Osteoblast (primary cell): ENCODE data around the gene ADORA1. TPM values are rescaled to one million over a fixed set of nuclear protein-coding genes. Genes with fewer than 3 reads are reported as not detected.

Experiments
- DNase-seq: peaks from one replicate; pipeline ENCODE4 v3.0.0; 2011; ENCODE audit warnings: low spot score, mixed read lengths; ENCODE audit not compliant: insufficient read length; ENCODE audit errors: missing footprints
- H2AFZ ChIP-seq: 2 replicates; pipeline ENCODE4 v1.6.0; 2011; ENCODE audit warnings: mild to moderate bottlenecking, low read length
- H3K27ac ChIP-seq: 2 replicates; pipeline ENCODE4 v1.5.1; 2011; ENCODE audit warnings: mild to moderate bottlenecking, low read depth, low read length, moderate library complexity
- H3K27me3 ChIP-seq: 2 replicates; pipeline ENCODE4 v1.6.0; 2012; ENCODE audit warnings: mild to moderate bottlenecking, control low read depth, inconsistent platforms, low read length, moderate library complexity; ENCODE audit not compliant: insufficient read depth
- H3K36me3 ChIP-seq: 2 replicates; pipeline ENCODE4 v1.5.1; 2011; ENCODE audit warnings: mild to moderate bottlenecking, low read length, control low read depth, moderate library complexity; ENCODE audit not compliant: insufficient read depth
- H3K4me1 ChIP-seq: 2 replicates; pipeline ENCODE4 v1.5.1; 2011; ENCODE audit warnings: mild to moderate bottlenecking, low read length, control low read depth, moderate library complexity; ENCODE audit not compliant: insufficient read depth
- H3K4me2 ChIP-seq: 2 replicates; pipeline ENCODE4 v1.6.0; 2011; ENCODE audit warnings: mild to moderate bottlenecking, low read length; ENCODE audit not compliant: insufficient read depth
- H3K4me3 ChIP-seq: fragments of 200-600 bp; sonication (generic); 3 replicates; pipeline ENCODE4 v1.5.1; 2012; ENCODE audit warnings: mild to moderate bottlenecking, low read length, inconsistent platforms; ENCODE audit not compliant: insufficient read depth
- H3K79me2 ChIP-seq: 2 replicates; pipeline ENCODE4 v1.6.0; 2012; ENCODE audit warnings: mild to moderate bottlenecking, low read length, control low read depth, inconsistent platforms; ENCODE audit not compliant: insufficient read depth
- H3K9me3 ChIP-seq: 2 replicates; pipeline ENCODE4 v1.5.1; 2011; ENCODE audit warnings: low read depth, low read length, control low read depth
- H4K20me1 ChIP-seq: 2 replicates; pipeline ENCODE4 v1.6.0; 2012; ENCODE audit warnings: mild to moderate bottlenecking, low read length, control low read depth; ENCODE audit not compliant: insufficient read depth
- CTCF ChIP-seq: IDR thresholded peaks from 2 replicates; pipeline ENCODE4 v1.5.1; 2011; ENCODE audit warnings: mild to moderate bottlenecking, low read depth, low read length, moderate library complexity; ENCODE audit errors: extremely low read depth
- total RNA-seq: library from RNA; depleted of rRNA; stranded (reverse); fragments of >200 nt; gene quantifications from 2 replicates; pipeline ENCODE4 v1.2.3, GENCODE V29; 2012

Gene ADORA1
- total RNA-seq, 1 donor, result 4.0 TPM

GRCh38 chr1:203181586-203182386 lies 54.3 kb downstream of the ADORA1 start:
- Histone ChIP-seq H4K20me1 (no peaks in the 10 kb centered on the region), H3K36me3 (no peaks in the 10 kb centered on the region), H2AFZ (no peak overlapping the region), H3K4me1 (peaks cover 22% of the 10 kb centered on the region), H3K27ac (no peak overlapping the region), H3K4me2 (no peak overlapping the region), H3K9me3 (no peaks in the 10 kb centered on the region), H3K4me3 (no peak overlapping the region), H3K79me2 (no peaks in the 10 kb centered on the region), H3K27me3 (no peaks in the 10 kb centered on the region)
- DNase-seq, result peak; percentile 48
- no peak for TF ChIP-seq CTCF

- TF ChIP-seq CTCF, result no peak
- no peak overlapping the region for H3K4me3 ChIP-seq
- H2AFZ ChIP-seq, result no peak overlapping the region
- peaks cover 21% of the 10 kb centered on the region for H3K4me1 ChIP-seq
- H4K20me1 ChIP-seq, result no peaks in the 10 kb centered on the region
- no peaks in the 10 kb centered on the region for H3K36me3 ChIP-seq
- no peaks in the 10 kb centered on the region for H3K9me3 ChIP-seq
- no peak overlapping the region for H3K27ac ChIP-seq
- no peaks in the 10 kb centered on the region for H3K27me3 ChIP-seq
- no peak overlapping the region for H3K4me2 ChIP-seq
- H3K79me2 ChIP-seq, result no peaks in the 10 kb centered on the region
- no peak for DNase-seq
These were observed 54.9 kb downstream of the ADORA1 start for GRCh38 chr1:203182387-203182953.

- Histone ChIP-seq H2AFZ (no peak overlapping the region), H3K27me3 (no peaks in the 10 kb centered on the region), H4K20me1 (no peaks in the 10 kb centered on the region), H3K4me2 (no peak overlapping the region), H3K9me3 (no peaks in the 10 kb centered on the region), H3K4me3 (no peak overlapping the region), H3K4me1 (peaks cover 10% of the 10 kb centered on the region), H3K27ac (no peak overlapping the region), H3K79me2 (no peaks in the 10 kb centered on the region), H3K36me3 (no peaks in the 10 kb centered on the region)
- TF ChIP-seq CTCF, result no peak
- DNase-seq, result peak; percentile 47
These were observed 56.3 kb downstream of the ADORA1 start for GRCh38 chr1:203183828-203184227.

- H3K79me2 ChIP-seq, result no peaks in the 10 kb centered on the region
- no peak overlapping the region for H3K4me2 ChIP-seq
- H3K27ac ChIP-seq, result no peak overlapping the region
- no peak overlapping the region for H3K4me3 ChIP-seq
- no peaks in the 10 kb centered on the region for H3K9me3 ChIP-seq
- no peaks in the 10 kb centered on the region for H3K36me3 ChIP-seq
- H2AFZ ChIP-seq, result no peak overlapping the region
- DNase-seq, result no peak
- TF ChIP-seq CTCF, result no peak
- H3K4me1 ChIP-seq, result peaks cover 11% of the 10 kb centered on the region
- no peaks in the 10 kb centered on the region for H3K27me3 ChIP-seq
- no peaks in the 10 kb centered on the region for H4K20me1 ChIP-seq
These were observed 56.9 kb downstream of the ADORA1 start for GRCh38 chr1:203184467-203184866.
